HepG2 (cell line): ENCODE data around the gene TMEM63C.

Experiments used
- ETV5 ChIP-seq: IDR thresholded peaks from 2 replicates; pipeline ENCODE4 v1.6.1; 2018; ENCODE audit warnings: missing biosample characterization, missing genetic modification reagents, inconsistent platforms, borderline replicate concordance
- TF ChIP-seq, protein P1 (sequence below): sonication (generic); IDR thresholded peaks from 2 replicates; pipeline ENCODE4 v1.6.1; 2016; ENCODE audit warnings: low read depth, borderline replicate concordance
- TF ChIP-seq, protein P2 (sequence below): sonication (generic); formaldehyde crosslinking; IDR thresholded peaks from 2 replicates; pipeline ENCODE4 v1.4.0; 2020; ENCODE audit warnings: missing genetic modification reagents, borderline replicate concordance

DNA sequence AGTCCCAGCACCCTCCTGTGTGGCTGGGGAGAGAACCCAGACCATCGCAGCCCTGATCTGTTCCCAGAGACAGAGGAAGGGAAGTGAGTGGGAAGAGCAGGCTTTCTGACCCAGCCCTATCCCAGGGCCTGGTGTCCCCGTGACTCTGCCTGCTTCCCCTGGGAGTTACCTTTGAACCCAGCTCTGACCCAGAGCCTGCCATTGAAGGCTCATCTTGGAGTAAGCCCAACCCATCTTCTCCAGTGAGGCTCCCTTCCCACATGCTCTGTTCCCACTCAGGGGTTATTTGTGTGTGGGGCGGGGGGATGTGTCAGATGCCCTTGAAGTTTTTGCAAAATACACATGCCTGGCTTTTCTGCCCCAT, 6.0 kb downstream of the TMEM63C start:
- TF ChIP-seq ETV5 (CRISPR knock-in tag): no peak
- TF ChIP-seq, protein P1, sequence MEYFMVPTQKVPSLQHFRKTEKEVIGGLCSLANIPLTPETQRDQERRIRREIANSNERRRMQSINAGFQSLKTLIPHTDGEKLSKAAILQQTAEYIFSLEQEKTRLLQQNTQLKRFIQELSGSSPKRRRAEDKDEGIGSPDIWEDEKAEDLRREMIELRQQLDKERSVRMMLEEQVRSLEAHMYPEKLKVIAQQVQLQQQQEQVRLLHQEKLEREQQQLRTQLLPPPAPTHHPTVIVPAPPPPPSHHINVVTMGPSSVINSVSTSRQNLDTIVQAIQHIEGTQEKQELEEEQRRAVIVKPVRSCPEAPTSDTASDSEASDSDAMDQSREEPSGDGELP: no peak
- TF ChIP-seq, protein P2, sequence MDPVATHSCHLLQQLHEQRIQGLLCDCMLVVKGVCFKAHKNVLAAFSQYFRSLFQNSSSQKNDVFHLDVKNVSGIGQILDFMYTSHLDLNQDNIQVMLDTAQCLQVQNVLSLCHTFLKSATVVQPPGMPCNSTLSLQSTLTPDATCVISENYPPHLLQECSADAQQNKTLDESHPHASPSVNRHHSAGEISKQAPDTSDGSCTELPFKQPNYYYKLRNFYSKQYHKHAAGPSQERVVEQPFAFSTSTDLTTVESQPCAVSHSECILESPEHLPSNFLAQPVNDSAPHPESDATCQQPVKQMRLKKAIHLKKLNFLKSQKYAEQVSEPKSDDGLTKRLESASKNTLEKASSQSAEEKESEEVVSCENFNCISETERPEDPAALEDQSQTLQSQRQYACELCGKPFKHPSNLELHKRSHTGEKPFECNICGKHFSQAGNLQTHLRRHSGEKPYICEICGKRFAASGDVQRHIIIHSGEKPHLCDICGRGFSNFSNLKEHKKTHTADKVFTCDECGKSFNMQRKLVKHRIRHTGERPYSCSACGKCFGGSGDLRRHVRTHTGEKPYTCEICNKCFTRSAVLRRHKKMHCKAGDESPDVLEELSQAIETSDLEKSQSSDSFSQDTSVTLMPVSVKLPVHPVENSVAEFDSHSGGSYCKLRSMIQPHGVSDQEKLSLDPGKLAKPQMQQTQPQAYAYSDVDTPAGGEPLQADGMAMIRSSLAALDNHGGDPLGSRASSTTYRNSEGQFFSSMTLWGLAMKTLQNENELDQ (CRISPR knock-in tag): no peak
